ENCODE results near the gene GLRB.
"Not testable (repeated sequence)": the region's sequence is repeated elsewhere in the genome, so short reads cannot be mapped to it uniquely, and the experiment has no call there.

GLRB gene

GRCh38 chr4:157075811-157076577 is at the start of gene GLRB:
Gene GLRB (plus strand): TSS chr4:157076150. CDS start chr4:157078025, 1,875 bp downstream.
- FAIRE-seq: no peak

- no peak for FAIRE-seq
Observed at GRCh38 chr4:157035471-157035870, 40.5 kb upstream of the GLRB start.

- no peak for FAIRE-seq
Observed at GRCh38 chr4:157040405-157040804, 35.5 kb upstream of the GLRB start.

GRCh38 chr4:157043131-157043530 is 32.8 kb upstream of the GLRB start:
- no peak for FAIRE-seq

GRCh38 chr4:157045507-157046127 is 30.3 kb upstream of the GLRB start:
- FAIRE-seq: peak; percentile 90

- no peak for FAIRE-seq
Observed at GRCh38 chr4:157048248-157048647, 27.7 kb upstream of the GLRB start.

GRCh38 chr4:157050561-157050960 is 25.4 kb upstream of the GLRB start:
- FAIRE-seq: no peak

GRCh38 chr4:157052429-157053040 is 23.4 kb upstream of the GLRB start:
- no peak for FAIRE-seq

- no peak for FAIRE-seq
Observed at GRCh38 chr4:157057218-157057617, 18.7 kb upstream of the GLRB start.

GRCh38 chr4:157058899-157059298 is 17.1 kb upstream of the GLRB start:
- not testable (repeated sequence) for FAIRE-seq

GRCh38 chr4:157072002-157072401 is 3.9 kb upstream of the GLRB start:
- FAIRE-seq: no peak

- peak; percentile 21 for FAIRE-seq
Observed at GRCh38 chr4:157075401-157075800, 549 bp upstream of the GLRB start.

- FAIRE-seq: no peak
Observed at GRCh38 chr4:157076578-157076947, 613 bp downstream of the GLRB start.

GRCh38 chr4:157079441-157079840 is 3.5 kb downstream of the GLRB start:
- no peak for FAIRE-seq

GRCh38 chr4:157080605-157081004 is 4.7 kb downstream of the GLRB start:
- no peak for FAIRE-seq

GRCh38 chr4:157095716-157096115 is 19.8 kb downstream of the GLRB start:
- FAIRE-seq: no peak

GRCh38 chr4:157096439-157096838 is 20.5 kb downstream of the GLRB start:
- FAIRE-seq: no peak

GRCh38 chr4:157099506-157099905 is 23.6 kb downstream of the GLRB start:
- FAIRE-seq: no peak

GRCh38 chr4:157104541-157104940 is 28.6 kb downstream of the GLRB start:
- no peak for FAIRE-seq

- FAIRE-seq: no peak
Observed at GRCh38 chr4:157114671-157115070, 38.7 kb downstream of the GLRB start.

- no peak for FAIRE-seq
Observed at GRCh38 chr4:157115613-157116335, 39.8 kb downstream of the GLRB start.

GRCh38 chr4:157121401-157121800 is 45.5 kb downstream of the GLRB start:
- no peak for FAIRE-seq

- no peak for FAIRE-seq
Observed at GRCh38 chr4:157127571-157127970, 51.6 kb downstream of the GLRB start.

GRCh38 chr4:157128395-157128794 is 52.4 kb downstream of the GLRB start:
- FAIRE-seq: peak; percentile 90
